HFFc6 (cell line): Measurements from ENCODE around the gene GALNT2. TPM values are rescaled to one million over a fixed set of nuclear protein-coding genes. Genes with fewer than 3 reads are reported as not detected.

Experiments used
- DNase-seq: peaks from one replicate; pipeline ENCODE4 v3.0.0-alpha.2; 2018
- H3K27ac Mint-ChIP-seq: 2 replicates; pipeline ENCODE4 v1.8.0; 2020; ENCODE audit warnings: mild to moderate bottlenecking, mixed read lengths
- H3K27me3 Mint-ChIP-seq: 2 replicates; pipeline ENCODE4 v1.8.0; 2021; ENCODE audit warnings: mild to moderate bottlenecking, moderate library complexity, mixed read lengths; ENCODE audit not compliant: insufficient read depth
- H3K36me3 Mint-ChIP-seq: 2 replicates; pipeline ENCODE4 v1.8.0; 2021; ENCODE audit warnings: low read depth, mixed read lengths
- H3K4me1 Mint-ChIP-seq: 2 replicates; pipeline ENCODE4 v1.8.0; 2020; ENCODE audit warnings: low read depth, mixed read lengths
- H3K4me3 Mint-ChIP-seq: 2 replicates; pipeline ENCODE4 v1.8.0; 2020; ENCODE audit warnings: mild to moderate bottlenecking, moderate library complexity, mixed read lengths
- H3K9me3 Mint-ChIP-seq: 2 replicates; pipeline ENCODE4 v1.8.0; 2020; ENCODE audit warnings: mild to moderate bottlenecking, mixed read lengths
- total RNA-seq, 6 experiments: library from RNA; stranded (reverse); fragmentation: NEBNext Ultra II Directional; extraction: Animal tissue kit (Norgen Biotek cat#: 25700); gene quantifications; 2 replicates in 1 of 6; 3 replicates in 5 of 6; pipeline ENCODE4 v1.2.3, GENCODE V29; 2021
- TF ChIP-seq, protein P1 (sequence below): fragments of 200-600 bp; sonication (generic); IDR thresholded peaks from 2 replicates; pipeline ENCODE4 v1.5.0; 2021; ENCODE audit warnings: antibody characterized with exemption, mild to moderate bottlenecking

The GALNT2 gene
- total RNA-seq, 6 experiments from 2014 or later: 174 to 194 (median 181) TPM

DNA sequence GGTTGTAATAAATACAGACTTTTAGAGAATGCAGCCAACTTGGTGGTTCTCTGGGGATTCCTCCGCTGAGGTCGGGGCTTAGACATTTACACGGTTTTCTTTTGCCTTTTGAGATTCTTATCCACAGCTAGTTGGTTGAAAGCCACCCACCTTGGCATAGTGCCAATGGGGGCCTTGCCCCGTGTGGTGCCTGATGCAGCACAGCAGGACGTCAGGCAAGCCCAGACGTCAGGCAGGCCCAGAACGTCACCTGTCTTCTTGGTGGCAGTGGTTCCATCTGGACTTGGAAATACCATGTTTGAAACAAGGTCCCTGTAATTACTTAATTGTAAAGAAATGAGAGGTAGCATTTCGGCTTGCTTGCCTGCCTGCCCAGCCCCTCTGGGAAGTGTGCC, 78.5 kb downstream of the GALNT2 start:
- H3K4me1 Mint-ChIP-seq: peaks cover 33% of the 10 kb centered on the region
- TF ChIP-seq, protein P1, sequence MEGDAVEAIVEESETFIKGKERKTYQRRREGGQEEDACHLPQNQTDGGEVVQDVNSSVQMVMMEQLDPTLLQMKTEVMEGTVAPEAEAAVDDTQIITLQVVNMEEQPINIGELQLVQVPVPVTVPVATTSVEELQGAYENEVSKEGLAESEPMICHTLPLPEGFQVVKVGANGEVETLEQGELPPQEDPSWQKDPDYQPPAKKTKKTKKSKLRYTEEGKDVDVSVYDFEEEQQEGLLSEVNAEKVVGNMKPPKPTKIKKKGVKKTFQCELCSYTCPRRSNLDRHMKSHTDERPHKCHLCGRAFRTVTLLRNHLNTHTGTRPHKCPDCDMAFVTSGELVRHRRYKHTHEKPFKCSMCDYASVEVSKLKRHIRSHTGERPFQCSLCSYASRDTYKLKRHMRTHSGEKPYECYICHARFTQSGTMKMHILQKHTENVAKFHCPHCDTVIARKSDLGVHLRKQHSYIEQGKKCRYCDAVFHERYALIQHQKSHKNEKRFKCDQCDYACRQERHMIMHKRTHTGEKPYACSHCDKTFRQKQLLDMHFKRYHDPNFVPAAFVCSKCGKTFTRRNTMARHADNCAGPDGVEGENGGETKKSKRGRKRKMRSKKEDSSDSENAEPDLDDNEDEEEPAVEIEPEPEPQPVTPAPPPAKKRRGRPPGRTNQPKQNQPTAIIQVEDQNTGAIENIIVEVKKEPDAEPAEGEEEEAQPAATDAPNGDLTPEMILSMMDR: no peak
- no peaks in the 10 kb centered on the region for H3K36me3 Mint-ChIP-seq
- H3K27me3 Mint-ChIP-seq: no peaks in the 10 kb centered on the region
- DNase-seq: no peak
- H3K27ac Mint-ChIP-seq: no peak overlapping the region
- no peak overlapping the region for H3K4me3 Mint-ChIP-seq
- H3K9me3 Mint-ChIP-seq: no peaks in the 10 kb centered on the region

DNA sequence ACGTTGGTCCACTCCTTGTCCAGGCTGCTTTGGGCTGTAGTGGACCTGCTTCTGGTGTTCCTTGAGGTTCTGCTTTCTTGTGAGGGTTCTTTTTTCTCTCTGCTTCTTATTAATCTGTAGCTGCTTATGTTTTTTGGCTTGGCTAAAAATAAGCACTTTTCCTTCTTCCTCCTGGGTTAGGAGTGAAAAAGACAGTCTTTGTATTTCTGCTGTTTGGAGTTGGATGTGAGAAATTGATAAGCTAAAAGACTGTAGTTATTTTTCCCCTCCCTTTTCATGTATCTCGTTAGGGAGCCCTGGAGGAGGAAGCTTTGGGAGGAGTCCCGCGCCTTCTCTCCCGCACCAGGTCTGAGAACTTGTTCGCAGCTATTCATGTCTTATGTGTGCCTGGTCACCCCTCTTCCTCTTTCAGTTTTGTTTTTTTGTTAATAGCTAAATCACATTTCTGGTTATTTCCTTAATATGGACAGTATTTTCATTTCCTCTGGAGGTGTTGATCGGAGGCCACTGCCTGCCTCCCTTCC, 79.0 kb downstream of the GALNT2 start:
- peaks cover 32% of the 10 kb centered on the region for H3K4me1 Mint-ChIP-seq
- H3K4me3 Mint-ChIP-seq: no peak overlapping the region
- H3K27ac Mint-ChIP-seq: no peak overlapping the region
- DNase-seq: no peak
- TF ChIP-seq, protein P1: no peak
- H3K9me3 Mint-ChIP-seq: no peaks in the 10 kb centered on the region
- no peaks in the 10 kb centered on the region for H3K36me3 Mint-ChIP-seq
- no peaks in the 10 kb centered on the region for H3K27me3 Mint-ChIP-seq

DNA sequence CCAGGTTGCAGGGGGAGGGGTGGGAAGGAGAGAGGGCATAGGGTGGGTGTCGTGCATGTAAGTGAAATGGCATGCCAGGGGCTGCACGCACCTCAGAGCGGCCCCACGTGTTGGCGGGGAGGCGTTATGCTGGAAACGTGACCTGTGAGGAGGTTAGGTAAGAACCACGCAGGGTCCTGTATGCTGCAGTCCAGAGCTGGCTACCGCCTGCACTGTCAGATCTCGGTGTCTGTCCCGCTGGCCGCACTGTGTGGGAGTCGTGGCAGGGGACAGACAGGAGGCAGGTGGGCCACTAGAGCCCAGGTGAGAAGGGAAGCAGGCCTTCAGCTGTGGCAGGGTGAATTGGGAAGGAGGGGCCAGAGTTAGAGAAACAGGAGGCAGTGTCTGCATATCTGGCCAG, 79.7 kb downstream of the GALNT2 start:
- H3K4me1 Mint-ChIP-seq: peaks cover 25% of the 10 kb centered on the region
- H3K27me3 Mint-ChIP-seq: no peaks in the 10 kb centered on the region
- no peaks in the 10 kb centered on the region for H3K9me3 Mint-ChIP-seq
- H3K27ac Mint-ChIP-seq: no peak overlapping the region; the same call in 1 of the 2 replicates
- TF ChIP-seq, protein P1: no peak
- H3K4me3 Mint-ChIP-seq: no peak overlapping the region
- no peaks in the 10 kb centered on the region; the same call in 1 of the 2 replicates for H3K36me3 Mint-ChIP-seq
- DNase-seq: no peak

DNA sequence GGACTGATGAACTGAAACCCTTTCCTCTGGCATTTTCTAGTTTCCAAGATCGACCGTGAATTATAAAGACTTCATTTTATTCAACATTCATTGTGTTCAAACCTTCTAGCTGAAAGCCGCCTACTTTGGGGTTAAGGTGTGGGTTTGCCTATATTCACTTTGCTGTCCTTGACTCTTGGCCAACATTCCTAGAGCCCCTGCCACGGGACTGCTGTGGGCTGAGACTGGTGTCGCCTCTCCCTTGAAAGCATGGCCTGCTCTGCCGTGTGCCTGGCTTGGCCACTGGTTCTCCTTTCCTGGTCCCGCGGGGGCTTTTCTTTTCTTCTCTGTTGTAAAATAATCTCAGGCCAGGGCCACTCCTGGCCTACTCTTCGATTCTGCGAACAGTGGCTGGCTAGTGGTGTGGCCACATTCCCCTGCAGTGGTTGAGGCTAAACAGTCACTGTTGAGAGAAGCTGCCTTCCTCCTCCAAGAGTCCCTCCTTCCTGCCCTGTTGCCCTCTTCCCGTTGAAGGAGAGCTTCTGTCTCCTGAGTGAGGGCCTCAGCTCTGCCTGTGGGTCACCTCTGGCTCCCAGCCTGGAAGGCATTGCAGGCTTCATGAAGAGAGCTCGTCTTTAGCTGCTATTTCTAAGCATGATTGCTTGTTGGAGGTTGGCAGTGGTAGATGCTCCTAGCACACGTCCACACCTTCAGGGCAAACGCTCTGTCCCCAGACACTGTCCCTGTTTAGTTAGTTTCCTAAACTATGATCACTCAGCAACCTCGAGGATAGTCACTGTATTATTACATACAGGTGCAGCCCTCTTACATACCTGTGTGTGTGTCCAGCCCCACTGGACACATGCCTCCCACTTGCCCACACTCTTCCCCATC, 80.5 kb downstream of the GALNT2 start:
- H3K4me1 Mint-ChIP-seq: peaks cover 22% of the 10 kb centered on the region
- no peak for DNase-seq
- no peak overlapping the region; the same call in 1 of the 2 replicates for H3K27ac Mint-ChIP-seq

DNA sequence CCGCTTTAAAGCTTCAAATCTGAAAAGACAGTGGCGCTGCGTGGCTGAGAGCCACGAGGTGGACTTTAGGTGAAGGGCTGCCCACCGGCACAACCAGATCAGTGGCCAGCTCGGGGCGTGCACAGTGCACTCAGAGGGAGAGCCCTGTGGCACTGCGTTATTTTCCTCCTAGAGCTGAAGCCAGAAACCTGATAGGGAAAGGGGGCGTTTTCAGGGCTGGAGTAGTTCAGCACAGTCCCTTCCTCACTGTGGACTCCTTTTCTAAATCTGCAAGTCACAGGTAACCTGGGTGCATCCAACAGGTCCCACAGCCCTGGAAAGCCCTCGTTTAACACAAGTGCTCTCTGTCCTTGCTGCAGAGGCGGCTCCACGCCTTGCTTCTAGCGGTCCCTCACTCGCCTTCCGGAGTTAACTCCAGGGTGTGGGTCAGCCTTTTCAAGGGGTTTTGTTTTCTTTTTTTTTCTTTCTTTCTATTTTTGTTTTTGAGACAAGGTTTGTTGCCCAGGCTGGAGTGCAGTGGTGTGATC, 81.2 kb downstream of the GALNT2 start:
- H3K4me1 Mint-ChIP-seq: peaks cover 17% of the 10 kb centered on the region
- H3K4me3 Mint-ChIP-seq: no peak overlapping the region
- H3K27me3 Mint-ChIP-seq: no peaks in the 10 kb centered on the region
- no peak overlapping the region for H3K27ac Mint-ChIP-seq
- H3K9me3 Mint-ChIP-seq: no peaks in the 10 kb centered on the region
- TF ChIP-seq, protein P1: no peak
- no peak for DNase-seq
- H3K36me3 Mint-ChIP-seq: no peaks in the 10 kb centered on the region; the same call in 1 of the 2 replicates

More for the DNA sequence above, 80.5 kb downstream of the GALNT2 start:
- Mint-ChIP-seq H3K4me3 (no peak overlapping the region), H3K36me3 (no peaks in the 10 kb centered on the region; the same call in 1 of the 2 replicates), H3K9me3 (no peaks in the 10 kb centered on the region), H3K27me3 (no peaks in the 10 kb centered on the region)
- TF ChIP-seq, protein P1: no peak
